GM12872 (cell line): Measurements from ENCODE around the gene CDH23.

Experiments
- TF ChIP-seq, protein P1 (sequence below): IDR thresholded peaks from 3 replicates; pipeline ENCODE4 v1.5.1; 2011; ENCODE audit warnings: low read depth, mild to moderate bottlenecking, low read length, moderate library complexity; ENCODE audit not compliant: insufficient read depth

The CDH23 gene

DNA sequence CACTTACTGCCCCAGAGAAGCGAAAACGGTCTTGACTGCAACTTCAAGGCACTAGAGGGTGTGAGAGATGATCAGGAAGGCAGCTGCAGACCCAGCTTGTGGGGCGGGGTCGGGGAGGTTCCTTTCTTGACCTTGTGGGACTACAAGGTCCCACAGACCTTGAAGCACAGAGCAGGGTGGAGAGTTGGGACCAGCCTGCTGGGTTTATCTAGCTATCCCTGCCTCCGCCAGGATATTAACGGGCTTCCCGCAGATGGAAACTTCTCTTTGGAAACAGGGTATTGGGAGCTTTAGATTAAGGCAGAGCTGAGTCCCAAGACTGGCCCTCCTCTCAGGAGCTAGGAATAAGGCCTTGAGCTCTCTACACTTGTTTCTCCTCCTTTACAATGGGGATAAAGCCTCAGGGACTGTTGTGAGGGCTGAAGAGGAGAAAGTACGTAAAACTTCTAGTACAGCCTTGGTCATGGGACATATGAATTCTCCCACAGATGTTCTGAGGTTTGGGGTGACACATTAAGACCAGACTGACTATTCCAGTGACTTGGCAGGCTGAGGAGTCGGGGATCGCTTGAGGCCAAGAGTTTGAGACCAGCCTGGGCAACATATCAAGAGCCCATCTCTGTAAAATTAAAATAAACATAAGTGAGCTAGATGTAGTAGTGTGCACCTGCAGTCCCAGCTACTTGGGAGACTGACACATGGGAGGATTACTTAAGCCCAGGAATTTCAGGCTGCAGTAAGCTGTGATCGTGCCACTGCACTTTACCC is 153.2 kb downstream of the CDH23 start:
- TF ChIP-seq, protein P1, sequence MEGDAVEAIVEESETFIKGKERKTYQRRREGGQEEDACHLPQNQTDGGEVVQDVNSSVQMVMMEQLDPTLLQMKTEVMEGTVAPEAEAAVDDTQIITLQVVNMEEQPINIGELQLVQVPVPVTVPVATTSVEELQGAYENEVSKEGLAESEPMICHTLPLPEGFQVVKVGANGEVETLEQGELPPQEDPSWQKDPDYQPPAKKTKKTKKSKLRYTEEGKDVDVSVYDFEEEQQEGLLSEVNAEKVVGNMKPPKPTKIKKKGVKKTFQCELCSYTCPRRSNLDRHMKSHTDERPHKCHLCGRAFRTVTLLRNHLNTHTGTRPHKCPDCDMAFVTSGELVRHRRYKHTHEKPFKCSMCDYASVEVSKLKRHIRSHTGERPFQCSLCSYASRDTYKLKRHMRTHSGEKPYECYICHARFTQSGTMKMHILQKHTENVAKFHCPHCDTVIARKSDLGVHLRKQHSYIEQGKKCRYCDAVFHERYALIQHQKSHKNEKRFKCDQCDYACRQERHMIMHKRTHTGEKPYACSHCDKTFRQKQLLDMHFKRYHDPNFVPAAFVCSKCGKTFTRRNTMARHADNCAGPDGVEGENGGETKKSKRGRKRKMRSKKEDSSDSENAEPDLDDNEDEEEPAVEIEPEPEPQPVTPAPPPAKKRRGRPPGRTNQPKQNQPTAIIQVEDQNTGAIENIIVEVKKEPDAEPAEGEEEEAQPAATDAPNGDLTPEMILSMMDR, result no peak

DNA sequence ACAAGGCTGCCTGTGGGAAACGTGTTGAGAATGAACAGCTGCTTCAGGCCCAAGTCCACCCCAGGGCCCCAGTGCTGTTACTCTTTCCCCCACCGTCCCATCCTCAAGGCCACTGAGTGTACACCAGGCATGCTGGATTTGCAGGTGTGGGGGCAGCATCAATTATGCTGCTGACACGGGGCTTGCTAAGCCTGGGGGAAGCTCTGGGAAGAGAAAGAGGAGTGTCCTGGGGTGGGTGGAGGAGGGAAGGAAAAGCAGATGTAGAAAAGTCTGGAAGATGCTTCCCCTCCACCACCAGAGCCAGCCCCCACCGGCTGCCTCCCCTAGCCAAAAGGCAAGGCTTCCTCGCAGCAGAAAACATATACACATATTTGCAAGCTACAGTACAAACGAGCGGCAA is 153.9 kb downstream of the CDH23 start:
- TF ChIP-seq, protein P1, result no peak

DNA sequence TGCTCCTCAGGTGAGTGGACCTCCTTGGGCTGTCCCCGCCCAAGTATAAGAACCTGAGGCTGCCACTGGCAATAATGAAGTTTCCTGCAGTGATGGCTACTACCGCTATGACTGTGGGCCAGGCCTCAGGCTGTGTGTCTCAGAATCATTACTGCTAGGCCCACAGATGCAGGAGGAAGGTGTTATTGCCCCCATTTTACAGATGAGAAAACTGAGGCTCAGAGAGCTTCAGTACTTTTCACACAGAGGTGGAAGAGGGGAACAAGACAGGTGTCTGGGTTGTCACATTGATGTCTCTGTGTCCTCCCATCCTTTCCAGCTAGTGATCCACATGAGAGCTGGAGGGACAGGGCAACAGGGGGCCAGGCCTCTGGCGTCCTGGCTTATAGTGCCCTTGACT is 155.2 kb downstream of the CDH23 start:
- TF ChIP-seq, protein P1, result no peak

DNA sequence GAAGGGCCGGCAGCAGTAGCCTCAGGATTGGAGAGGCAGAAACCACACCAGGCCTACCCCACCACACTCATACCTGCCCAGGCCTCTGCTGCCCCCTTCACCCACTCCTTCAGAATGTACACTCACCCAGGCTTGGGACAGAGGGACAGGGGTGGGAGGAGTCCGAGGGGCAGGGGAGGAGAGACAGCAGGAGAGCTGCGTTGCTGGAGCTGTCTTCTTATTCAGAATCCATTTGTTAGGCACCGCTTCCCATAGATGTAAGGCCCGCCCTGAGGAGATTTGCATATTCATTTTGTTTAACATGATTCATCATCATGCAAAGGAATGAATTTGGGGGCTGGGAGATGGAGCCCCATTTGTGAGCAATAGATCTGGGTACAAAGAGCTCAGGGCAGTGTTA is 156.7 kb downstream of the CDH23 start:
- TF ChIP-seq, protein P1, result no peak

DNA sequence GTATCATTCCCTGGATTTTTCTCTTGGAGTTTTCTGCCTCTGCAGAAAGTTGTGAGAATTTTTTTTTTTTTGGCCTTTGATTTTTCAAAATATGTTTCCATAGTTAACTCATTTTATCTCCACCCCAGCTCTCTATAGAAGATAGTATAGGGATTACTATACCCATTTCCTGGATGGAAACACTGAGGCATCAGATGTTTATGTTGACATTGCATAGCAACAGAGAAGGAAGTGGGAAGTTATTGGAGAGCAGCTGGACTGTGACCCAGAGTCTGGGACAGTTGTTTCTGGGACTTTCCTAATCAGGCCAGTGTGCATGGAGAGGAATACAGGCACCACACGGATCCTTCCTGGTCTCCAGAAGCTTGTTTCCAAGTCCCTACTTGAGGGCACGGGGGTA is 158.0 kb downstream of the CDH23 start:
- TF ChIP-seq, protein P1, result no peak

GRCh38 chr10:71555087-71555723 is 158.5 kb downstream of the CDH23 start:
- TF ChIP-seq, protein P1, result no peak

GRCh38 chr10:71555724-71556119 is 159.0 kb downstream of the CDH23 start:
- TF ChIP-seq, protein P1, result no peak
